GM21447 (cell line): Measurements from ENCODE around the gene NDUFS5.
"Not testable (repeated sequence)": the region's sequence is repeated elsewhere in the genome, so short reads cannot be mapped to it uniquely, and the experiment has no call there.

ENCODE experiments used
- ATAC-seq: cut with Tn5 transposase; IDR thresholded peaks from one replicate; pipeline ENCODE4 v1.9.1; 2021; ENCODE audit not compliant: unreplicated experiment

Gene NDUFS5

DNA sequence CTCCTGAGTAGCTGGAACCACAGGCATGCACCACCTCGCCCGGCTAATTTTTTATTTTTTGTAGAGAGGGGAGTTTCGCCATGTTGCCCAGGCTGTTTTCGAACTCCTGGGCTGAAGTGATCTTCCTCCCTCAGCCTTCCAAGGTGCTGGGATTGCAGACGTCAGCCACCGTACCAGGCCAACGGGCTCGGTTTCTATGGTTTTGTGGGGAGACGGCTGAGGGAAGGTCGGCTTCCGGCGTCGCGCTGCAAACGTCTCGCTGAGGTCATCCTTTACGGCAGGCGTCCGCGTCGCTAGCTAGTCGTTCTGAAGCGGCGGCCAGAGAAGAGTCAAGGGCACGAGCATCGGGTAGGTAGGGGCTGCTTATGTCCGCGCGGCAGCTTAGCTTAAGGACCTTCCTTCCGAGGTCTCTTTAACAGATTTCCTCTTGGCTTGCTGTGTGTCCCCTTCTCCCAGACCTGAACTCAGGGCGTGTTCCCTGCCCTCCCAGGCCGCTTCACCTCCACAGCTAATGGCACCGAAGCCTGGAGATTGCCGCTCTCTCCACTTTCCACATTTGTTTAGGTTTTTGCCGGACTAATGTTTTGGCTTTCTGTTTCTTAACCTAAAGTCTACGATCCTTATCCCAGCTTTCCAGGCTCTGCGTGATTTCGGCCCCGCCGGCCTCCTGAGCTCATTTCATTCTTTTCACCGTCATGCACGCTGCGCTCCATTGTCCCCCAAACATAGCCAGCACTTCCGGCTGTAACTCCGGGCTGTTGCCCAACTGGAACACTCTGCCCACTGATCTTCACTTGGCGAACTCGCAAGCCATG, at the start of gene NDUFS5:
TSS of gene NDUFS5 (plus strand) at position 300 of the 815 bp plus-strand sequence. CDS start 2,375 bp downstream, outside the sequence.
- peak; percentile 86 for ATAC-seq

DNA sequence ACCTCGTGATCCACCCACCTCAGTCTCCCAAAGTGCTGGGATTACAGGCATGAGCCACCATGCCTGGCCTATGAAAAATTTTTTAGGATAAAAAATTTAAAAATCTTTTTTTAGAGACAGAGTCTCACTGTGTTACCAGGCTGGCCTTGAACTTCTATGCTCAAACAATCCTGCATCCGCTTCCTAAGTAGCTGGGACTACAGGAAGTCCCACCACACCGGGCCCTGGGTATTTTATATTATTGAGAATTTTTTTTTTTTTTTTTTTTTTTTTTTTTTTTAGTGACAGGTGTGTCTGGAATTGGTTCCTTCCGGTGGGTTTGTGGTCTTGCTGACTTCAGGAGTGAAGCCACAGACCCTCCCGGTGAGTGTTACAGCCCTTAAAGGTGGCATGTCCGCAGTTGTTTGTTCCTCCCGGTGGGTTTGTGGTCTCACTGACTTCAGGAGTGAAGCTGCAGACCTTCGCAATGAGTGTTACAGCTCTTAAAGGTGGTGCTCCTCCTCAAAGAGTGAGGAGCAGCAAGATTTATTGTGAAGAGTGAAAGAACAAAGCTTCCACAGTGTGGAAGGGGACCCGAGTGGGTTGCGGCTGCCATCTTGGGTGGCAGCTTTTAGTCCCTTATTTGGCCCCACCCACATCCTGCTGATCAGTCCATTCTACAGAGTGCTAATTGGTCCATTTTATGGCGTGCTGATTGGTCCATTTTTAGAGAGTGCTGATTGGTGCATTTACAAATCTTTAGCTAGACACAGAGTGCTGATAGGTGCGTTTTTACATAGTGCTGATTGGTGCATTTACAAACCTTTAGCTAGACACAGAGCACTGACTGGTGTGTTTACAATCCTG, 48.5 kb upstream of the NDUFS5 start:
- not testable (repeated sequence) for ATAC-seq

DNA sequence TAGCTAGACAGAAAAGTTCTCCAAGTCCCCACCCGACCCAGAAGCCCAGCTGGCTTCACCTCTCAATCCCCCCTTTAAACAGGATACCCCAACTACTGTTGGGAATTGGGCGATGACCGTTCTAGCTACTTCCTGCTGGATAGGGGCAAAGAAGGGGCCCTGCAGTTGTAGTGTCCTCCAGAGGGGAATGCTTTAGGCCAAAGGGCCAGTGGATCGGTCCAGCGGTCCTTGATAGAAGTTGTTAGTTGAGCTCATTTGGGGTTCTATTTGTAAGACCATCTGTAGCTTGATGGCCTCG, 48.0 kb upstream of the NDUFS5 start:
- ATAC-seq: not testable (repeated sequence)

DNA sequence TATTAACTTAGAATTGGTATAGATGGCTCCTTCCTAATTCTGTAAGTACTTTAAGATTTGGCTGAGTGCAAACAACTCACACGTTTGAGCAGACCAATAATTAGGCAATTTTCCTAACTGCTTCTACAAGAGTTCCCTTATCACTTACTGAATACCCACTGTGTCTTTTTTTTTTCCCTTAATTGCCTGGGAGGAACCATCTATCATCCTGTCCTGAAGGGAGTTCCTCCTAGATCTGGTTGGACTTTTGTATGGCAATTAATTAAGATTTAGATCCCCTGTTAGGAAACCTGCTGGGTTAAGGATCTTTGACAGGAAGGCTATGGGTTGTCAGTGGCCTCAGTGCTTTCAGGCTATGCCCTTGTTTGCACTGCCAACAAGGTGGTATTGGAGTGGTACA, 46.8 kb upstream of the NDUFS5 start:
- not testable (repeated sequence) for ATAC-seq

DNA sequence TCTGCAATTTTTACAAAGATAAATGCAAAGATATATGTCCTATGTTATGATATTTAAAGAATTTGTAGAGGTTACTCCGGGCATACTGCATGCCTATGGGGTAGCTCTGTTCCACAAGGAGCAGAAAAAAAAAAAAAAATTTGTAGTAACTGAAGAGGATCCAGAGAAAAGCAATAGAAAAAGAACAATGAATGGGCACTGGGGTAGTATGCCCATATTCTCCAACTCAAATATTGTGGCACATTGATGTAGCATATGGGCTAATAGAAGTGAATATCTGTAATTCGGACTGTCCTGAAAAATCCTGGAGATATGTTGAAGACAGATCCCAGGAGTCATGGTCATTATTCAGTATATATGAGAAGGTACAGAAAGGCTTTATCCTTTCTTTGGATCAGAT, 36.2 kb upstream of the NDUFS5 start:
- no peak for ATAC-seq

DNA sequence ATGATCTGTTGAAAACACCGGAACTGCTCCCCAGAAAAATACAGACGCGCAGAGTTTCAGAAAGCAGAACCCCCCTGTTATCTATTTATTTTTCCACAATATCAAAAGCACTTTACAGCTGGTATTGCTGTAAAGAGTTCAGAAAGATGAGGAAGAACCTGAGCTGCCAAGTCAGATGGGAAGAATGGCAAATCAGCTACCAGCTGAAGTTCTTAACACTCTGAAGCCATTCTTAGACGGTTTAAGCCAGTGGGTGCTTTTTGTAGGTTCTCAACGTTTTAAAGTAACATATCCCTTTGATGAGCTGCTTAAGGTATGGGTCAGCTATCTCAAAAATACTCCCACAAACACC, 35.8 kb upstream of the NDUFS5 start:
- no peak for ATAC-seq

DNA sequence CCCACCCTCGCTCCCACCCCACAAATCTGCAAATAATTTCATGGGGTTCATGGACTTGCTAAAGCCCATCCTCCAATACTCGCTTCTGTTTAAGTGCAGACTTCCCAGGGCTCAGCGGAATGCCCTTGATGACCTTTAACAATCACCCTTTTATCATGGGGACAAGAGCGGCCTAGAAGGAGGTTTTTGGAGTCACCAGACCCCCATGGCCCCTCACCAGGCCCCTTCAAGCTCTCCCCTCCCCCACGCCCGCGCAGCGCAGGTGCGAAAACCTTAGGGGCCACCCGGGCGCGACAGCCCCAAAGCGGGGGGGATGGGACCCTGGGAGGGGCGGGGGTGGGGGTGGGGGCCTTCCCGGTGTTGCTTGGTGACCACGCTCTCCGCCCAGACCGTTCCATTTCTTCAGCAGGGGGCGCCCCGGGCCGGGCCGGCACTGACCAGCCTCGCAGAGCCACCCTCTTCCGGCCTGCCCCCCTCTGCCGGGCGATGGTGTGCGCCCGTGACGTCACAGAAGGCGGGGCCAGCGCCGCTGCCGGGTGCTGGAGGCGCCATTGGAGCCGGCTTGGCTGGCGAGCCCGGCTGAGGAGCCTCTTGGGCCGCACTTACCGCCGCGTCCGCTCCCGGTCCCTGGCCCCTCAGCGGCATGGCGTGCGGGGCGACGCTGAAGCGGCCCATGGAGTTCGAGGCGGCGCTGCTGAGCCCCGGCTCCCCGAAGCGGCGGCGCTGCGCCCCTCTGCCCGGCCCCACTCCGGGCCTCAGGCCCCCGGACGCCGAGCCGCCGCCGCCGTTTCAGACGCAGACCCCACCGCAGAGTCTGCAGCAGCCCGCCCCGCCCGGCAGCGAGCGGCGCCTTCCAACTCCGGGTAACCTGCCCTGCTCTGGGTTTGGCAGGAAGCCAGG, 35.2 kb upstream of the NDUFS5 start, which contains the start of gene AKIRIN1:
TSS of gene AKIRIN1 (plus strand) at position 539 of the 900 bp plus-strand sequence. CDS start at position 644, 105 bp downstream.
- ATAC-seq: peak; percentile 91

DNA sequence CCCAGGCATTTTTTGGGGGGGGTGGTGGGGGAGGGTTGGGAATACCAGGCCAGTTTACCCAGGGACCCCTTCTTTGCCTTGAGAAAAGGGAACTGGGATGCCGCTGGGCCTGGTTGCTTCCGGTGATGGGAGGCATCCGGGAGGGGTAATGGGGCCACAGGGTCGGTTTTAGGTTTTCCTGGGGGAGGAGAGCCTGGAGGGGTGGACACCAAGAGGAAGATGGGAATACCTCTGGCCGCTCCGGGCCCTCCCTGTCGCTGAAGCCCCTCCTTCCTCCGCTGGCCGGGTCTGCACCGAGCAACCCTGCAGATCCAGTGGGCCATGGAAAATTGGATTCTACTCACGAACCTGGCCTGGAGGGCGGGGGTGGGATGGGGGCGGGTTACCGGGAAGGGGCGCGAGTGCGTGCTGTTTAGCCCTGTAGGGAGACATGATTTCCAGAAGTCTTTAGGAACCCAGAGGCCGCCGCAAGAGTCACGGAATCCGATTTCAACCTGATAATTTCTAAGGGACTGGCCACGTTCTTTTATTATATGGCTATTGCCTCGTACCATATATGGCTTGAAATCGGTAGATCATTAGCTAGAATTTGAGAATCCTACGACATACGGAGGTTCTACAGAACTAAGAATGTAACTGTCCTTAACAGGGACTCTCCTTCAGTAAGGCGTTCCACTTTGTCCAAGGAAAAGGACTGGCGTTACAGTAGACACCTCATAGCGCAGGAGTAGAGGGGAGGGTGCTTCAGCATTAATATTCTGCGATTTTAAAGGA, 34.3 kb upstream of the NDUFS5 start:
- ATAC-seq: no peak

DNA sequence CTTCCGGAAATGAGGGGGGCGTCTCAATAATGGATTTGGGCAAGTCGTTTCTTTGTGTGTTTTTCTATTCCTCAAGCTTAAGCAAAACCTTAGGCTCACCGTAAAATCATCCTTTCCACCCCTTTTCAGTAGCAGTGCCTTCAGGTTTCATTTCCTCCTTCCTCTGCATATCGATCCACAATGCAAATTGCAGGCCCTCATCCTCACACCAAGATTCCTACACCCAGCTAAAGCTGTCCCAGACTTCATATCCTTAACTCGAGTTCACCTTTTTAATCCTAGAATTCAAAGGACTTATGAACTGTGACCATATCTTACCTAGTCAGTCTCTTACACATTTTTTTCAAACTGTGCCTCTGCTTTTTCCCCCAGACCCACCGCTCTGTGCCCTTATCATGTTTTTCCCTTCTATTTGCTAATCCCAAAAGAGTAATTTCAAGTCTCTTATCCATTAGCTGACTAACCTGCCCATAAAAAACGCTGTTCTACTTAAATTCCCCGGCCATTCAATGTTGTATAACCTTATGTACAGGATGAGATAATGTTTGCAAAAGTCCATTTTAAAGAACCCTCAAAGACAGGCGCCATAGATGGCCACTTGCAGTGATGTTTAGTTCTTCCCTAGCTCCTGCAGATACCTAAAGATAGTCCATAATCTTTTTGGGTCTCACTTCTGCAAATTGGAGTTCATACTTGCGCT, 33.6 kb upstream of the NDUFS5 start:
- ATAC-seq: no peak

DNA sequence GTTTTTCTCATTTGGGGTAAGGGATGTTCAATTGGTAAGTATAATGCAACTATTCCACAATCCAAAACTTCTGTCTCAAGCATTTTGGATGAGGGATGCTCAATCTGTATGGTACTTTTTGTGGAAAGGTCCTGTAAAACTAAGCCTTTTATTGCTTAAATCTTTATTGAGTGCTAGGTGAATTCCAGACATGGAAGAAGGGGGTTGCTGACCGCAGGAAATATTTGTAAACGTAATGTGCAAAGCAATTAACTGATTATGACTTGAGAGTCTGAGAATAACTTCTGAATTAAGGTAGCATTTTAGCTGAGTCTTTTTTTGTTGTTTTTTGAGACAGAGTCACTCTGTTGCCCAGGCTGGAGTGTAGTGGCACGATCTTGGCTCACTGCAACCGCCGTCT, 32.0 kb upstream of the NDUFS5 start:
- no peak for ATAC-seq

DNA sequence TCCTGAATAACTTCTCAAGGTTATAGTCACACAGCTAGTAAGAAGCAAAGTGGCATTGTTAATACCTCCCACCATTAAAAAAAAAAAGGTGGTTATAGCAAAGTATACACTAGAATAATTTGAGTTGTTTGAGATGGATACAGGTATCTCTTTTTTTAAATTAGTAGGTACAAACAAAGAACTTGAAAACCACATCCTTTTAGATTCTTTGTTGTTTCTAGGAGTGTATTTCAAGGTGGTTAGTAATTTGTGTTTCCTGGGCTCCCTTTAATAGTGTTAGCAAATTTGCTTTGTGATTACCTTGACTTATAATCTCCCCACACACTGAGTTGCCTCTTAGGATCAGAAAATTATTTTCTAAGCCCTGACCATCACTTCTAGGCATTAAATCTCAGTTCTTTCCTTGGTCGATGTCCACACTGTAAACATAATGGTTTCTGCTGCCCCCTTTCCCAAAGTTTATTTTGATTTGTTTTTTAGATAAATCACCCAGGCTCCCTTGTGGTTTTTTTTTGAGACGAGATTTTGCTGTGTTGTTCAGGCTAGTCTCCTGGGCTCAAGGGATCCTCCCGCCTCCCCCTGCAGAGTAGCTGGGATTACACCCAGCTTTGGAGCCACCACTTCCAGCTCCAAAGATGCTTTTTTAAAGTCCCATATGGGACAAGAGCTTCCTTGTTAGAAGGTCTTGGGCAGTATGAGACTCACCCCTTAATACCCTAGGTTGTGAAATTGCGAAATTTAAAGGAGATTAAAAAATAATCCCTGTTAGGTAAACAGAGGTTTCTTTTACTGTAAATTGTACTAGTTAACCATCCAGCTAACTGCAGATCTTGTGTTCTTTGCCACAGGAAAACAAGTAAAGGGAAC, 28.9 kb upstream of the NDUFS5 start:
- ATAC-seq: no peak

DNA sequence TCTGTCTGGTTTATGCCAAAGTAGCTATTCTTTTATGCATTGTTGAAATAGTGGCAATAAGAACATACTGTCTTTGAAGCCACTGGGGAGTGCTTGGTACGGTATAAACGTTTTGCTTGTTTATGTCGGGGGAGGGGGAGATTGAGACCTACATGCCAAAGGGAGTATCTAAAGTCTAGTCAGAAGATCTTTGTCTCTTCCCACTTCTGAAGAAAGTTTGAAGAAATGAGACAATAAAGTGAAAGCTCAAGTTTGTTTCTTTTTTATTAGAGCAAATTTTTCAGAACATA, 28.3 kb upstream of the NDUFS5 start:
- no peak for ATAC-seq

DNA sequence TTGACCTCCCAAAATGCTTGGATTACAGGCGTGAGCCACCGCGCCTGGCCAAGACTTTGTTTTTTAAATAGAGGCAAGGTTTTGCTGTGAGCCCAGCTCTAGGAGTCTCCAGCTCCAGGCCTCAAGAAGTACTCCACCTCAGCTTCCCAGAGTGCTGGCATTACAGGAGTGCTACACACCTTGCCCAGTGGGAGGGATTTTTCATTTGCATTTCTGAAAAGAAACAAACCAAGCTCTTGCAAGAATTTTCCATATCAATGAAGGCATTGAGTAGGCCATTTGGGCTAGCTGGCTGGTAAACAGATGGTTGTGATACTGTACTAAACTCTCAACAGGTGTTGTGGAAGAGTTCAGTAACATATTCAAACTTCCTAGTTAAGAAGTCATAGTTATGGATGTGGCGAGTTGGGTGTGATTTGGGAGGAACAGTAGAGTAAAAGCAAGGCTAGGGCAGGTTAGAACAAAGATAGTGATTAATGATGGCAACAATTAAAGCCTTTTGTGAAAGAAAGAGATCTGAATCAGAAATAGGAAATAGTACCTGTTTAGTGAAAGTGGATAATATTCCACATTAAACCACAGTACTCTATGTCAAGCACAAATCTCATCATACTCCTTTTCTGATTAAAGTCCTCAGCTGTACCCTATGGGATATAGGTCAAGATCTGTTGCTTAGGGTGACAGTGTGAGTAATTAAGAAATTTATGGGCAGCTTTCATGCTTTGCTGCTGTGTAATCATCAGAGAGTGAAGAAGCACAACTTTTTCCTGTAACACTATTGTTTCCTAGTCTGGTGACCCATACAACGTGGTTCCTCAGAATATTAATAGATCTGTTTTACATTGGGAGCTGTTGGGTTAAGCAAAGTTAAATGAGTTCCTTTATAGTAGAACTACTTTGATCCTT, 24.4 kb upstream of the NDUFS5 start:
- no peak for ATAC-seq

DNA sequence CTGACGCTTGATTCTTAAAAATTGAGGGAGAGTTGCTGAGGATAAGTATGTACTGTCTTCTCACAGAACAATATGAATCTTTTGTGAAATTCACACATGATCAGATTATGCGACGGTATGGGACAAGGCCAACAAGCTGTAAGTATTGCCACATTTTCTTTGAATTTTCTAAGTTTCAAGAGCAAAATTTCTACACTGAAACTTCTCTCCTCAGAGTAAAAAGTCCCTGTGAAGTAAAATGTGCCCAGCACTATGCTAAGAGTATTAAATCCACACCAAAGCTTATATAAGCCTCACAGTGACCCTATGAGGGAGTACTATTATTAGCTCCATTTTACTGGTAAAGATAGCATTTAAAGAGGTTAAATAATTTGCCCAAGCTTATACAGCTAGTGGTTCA, 22.9 kb upstream of the NDUFS5 start:
- ATAC-seq: no peak

DNA sequence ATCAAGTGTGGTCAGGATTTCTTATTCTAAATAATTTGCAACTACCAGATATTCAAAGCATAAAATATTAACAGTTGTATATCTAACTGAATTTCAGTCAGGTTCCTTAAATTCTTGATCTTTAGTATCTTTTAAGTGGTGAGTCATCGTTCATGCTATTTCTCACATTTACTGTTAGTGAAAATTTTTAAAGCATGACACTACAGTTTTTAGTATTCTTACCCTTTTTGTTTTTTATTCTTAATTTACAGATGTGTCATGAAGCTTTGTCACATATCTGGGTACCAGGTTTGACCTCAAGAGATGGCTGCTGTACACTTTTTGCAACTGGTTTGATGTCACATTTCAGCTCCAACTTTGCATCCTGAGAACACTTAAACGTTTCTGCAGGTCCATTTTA, 22.4 kb upstream of the NDUFS5 start:
- no peak for ATAC-seq

DNA sequence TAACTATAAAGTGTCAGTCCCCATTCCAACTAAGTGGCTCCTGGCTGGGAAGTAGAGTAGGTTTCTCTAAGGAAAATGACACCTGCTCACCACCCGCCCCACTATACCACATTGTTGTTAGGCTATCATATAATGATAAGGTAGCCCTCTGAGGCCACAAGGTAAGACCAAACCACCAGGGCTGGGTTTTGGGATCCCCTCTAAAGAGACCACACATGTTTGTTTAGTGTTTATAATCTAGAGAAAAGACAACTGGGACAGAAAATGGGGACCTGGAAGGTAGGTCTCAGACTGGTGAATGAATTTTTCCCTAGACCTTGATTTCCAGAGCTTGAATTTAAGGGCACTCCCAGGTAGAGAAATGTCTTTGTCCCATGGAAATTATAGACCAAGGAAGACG, 19.9 kb upstream of the NDUFS5 start:
- ATAC-seq: no peak

DNA sequence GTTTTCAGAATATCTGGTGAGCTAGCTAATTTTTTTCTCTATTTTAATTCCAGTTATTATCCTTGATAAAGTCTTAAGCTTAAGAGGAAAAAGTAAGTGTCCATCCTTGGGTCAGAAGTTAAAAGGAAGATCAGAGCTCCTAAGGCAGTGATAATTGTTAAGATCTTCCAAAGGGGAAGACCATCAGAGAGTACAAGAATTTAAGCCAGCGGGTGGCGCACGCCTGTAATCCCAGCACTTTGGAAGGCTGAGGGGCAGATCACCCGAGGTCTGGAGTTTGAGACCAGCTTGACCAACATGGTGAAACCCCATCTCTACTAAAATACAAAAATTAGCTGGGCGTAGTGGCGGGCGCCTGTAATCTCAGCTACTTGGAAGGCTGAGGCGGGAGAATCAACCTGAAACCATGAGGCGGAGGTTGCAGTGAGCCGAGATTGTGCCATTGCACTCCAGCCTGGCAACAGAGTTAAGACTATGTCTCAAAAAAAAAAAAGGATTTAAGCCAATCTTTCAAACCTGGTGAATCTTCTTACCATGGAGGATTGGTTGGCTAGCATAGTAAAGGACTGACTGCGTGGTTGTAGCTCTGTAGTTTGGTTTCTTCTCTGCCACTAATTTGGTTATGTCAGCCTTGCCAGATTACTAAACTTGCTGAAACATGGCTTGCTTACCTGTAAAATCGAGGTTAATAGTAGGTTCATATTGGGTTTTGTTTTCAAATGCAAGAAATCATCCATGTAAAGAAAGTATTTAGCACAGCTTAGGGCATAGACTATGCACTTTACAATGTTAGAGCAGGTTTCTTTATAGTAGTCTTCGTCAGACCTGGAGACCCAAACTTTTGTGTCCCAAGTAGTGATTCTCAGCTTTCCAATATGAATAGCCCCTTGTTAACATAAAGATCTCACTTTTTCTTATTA, 19.2 kb upstream of the NDUFS5 start:
- ATAC-seq: no peak
